Measurements from ENCODE around the gene PCK2. TPM values are rescaled to one million over a fixed set of nuclear protein-coding genes. Genes with fewer than 3 reads are reported as not detected.

The PCK2 gene
- total and polyA plus RNA-seq, 2 of the 8 experiments (the other 6 are each of a cell fraction or from before 2014, with no cell fraction given), result 81.9 to 115 TPM

GRCh38 chr14:24094841-24095270 is 745 bp downstream of the PCK2 start (continued):
- no peak for TF ChIP-seq SP1 (IDR thresholded peaks at IDR 0.05; ENCODE audit: low read depth, low read length)
- no peak for TF ChIP-seq CBX8 (IDR thresholded peaks at IDR 0.05; ENCODE audit: borderline replicate concordance, low read depth, low read length)

Measured in H1 (cell line).